GM21737 (cell line): ENCODE measurements around the gene PABPN1.

Experiments used
- ATAC-seq: cut with Tn5 transposase; IDR thresholded peaks from one replicate; pipeline ENCODE4 v1.9.1; 2021; ENCODE audit warnings: mild to moderate bottlenecking, moderate library complexity; ENCODE audit not compliant: unreplicated experiment

The PABPN1 gene

GRCh38 chr14:23357261-23357660, 36.0 kb downstream of the PABPN1 start:
- ATAC-seq, result no peak

GRCh38 chr14:23358042-23358441, 36.8 kb downstream of the PABPN1 start:
- ATAC-seq, result no peak

- no peak for ATAC-seq
These were observed 37.4 kb downstream of the PABPN1 start for GRCh38 chr14:23358553-23359166.

GRCh38 chr14:23359167-23359626, 37.9 kb downstream of the PABPN1 start:
- ATAC-seq, result no peak

- no peak for ATAC-seq
These were observed 38.6 kb downstream of the PABPN1 start for GRCh38 chr14:23359722-23360447.

- ATAC-seq, result no peak
These were observed 39.2 kb downstream of the PABPN1 start for GRCh38 chr14:23360496-23360895.

- ATAC-seq, result no peak
These were observed 40.1 kb downstream of the PABPN1 start for GRCh38 chr14:23361320-23361719.

GRCh38 chr14:23361763-23362162, 40.5 kb downstream of the PABPN1 start:
- ATAC-seq, result no peak

- no peak for ATAC-seq
These were observed 40.9 kb downstream of the PABPN1 start for GRCh38 chr14:23362200-23362599.

GRCh38 chr14:23364164-23365035, 43.1 kb downstream of the PABPN1 start:
- no peak for ATAC-seq

- no peak for ATAC-seq
These were observed 43.9 kb downstream of the PABPN1 start, which contains the start of gene EFS for GRCh38 chr14:23365036-23365731. Gene EFS, minus strand, starts transcription at chr14:23365172. Its CDS starts 147 bp downstream, at chr14:23365025.

- no peak for ATAC-seq
These were observed 44.6 kb downstream of the PABPN1 start for GRCh38 chr14:23365732-23366425.

- no peak for ATAC-seq
These were observed 45.2 kb downstream of the PABPN1 start for GRCh38 chr14:23366426-23366921.

GRCh38 chr14:23370221-23370620, 49.0 kb downstream of the PABPN1 start:
- no peak for ATAC-seq

GRCh38 chr14:23371865-23372264, 50.6 kb downstream of the PABPN1 start:
- ATAC-seq, result no peak

- no peak for ATAC-seq
These were observed 51.3 kb downstream of the PABPN1 start, which contains the start of gene IL25 for GRCh38 chr14:23372509-23372908. Gene IL25, plus strand, starts transcription at chr14:23372809.

- no peak for ATAC-seq
These were observed 51.8 kb downstream of the PABPN1 start for GRCh38 chr14:23373041-23373440.
